Activated effector memory CD4-positive, alpha-beta T cell treated with Interleukin-2 at 50 U/mL for 16 hours (primary cell): Measurements from ENCODE around the gene MPRIP.

ENCODE experiments used
- DNase-seq: peaks from one replicate; pipeline ENCODE4 v3.0.0-alpha.2; 2020

Gene MPRIP

GRCh38 chr17:17029938-17030337, 12.3 kb upstream of the MPRIP start:
- no peak for DNase-seq

- DNase-seq: no peak
These were observed 11.6 kb upstream of the MPRIP start for GRCh38 chr17:17030515-17031211.

GRCh38 chr17:17032131-17032692, 10.0 kb upstream of the MPRIP start:
- no peak for DNase-seq

GRCh38 chr17:17033466-17033865, 8.8 kb upstream of the MPRIP start:
- no peak for DNase-seq

GRCh38 chr17:17034026-17034425, 8.2 kb upstream of the MPRIP start:
- no peak for DNase-seq

- DNase-seq: no peak
These were observed 7.7 kb upstream of the MPRIP start for GRCh38 chr17:17034496-17035075.

- no peak for DNase-seq
These were observed 6.8 kb upstream of the MPRIP start for GRCh38 chr17:17035490-17035889.

GRCh38 chr17:17035920-17036523, 6.2 kb upstream of the MPRIP start:
- no peak for DNase-seq

GRCh38 chr17:17036524-17036998, 5.7 kb upstream of the MPRIP start:
- no peak for DNase-seq

- no peak for DNase-seq
These were observed 2.3 kb upstream of the MPRIP start for GRCh38 chr17:17039911-17040310.

GRCh38 chr17:17041018-17041521, 1.2 kb upstream of the MPRIP start:
- no peak for DNase-seq

- DNase-seq: peak; percentile 97
These were observed 480 bp upstream of the MPRIP start for GRCh38 chr17:17041571-17042383.

GRCh38 chr17:17042851-17043460, 699 bp downstream of the MPRIP start:
- DNase-seq: no peak

- no peak for DNase-seq
These were observed 1.4 kb downstream of the MPRIP start for GRCh38 chr17:17043461-17044271.

GRCh38 chr17:17044846-17045561, 2.7 kb downstream of the MPRIP start:
- no peak for DNase-seq

- no peak for DNase-seq
These were observed 5.8 kb downstream of the MPRIP start for GRCh38 chr17:17048106-17048505.

GRCh38 chr17:17050346-17051345, 8.4 kb downstream of the MPRIP start:
- no peak for DNase-seq

- no peak for DNase-seq
These were observed 9.1 kb downstream of the MPRIP start for GRCh38 chr17:17051380-17051779.

- no peak for DNase-seq
These were observed 9.7 kb downstream of the MPRIP start for GRCh38 chr17:17051791-17052461.
